HG03095 (cell line): ENCODE results near the gene STRADA.

Experiments
- ATAC-seq: cut with Tn5 transposase; IDR thresholded peaks from one replicate; pipeline ENCODE4 v1.9.1; 2021; ENCODE audit warnings: moderate library complexity; ENCODE audit not compliant: unreplicated experiment

The STRADA gene

GRCh38 chr17:63686138-63686685 is 55.4 kb downstream of the STRADA start:
- no peak for ATAC-seq

- no peak for ATAC-seq
Observed at GRCh38 chr17:63685578-63685977, 56.0 kb downstream of the STRADA start.

- no peak for ATAC-seq
Observed at GRCh38 chr17:63685041-63685440, 56.6 kb downstream of the STRADA start.

GRCh38 chr17:63682981-63683380 is 58.6 kb downstream of the STRADA start:
- ATAC-seq: no peak

GRCh38 chr17:63682441-63682840 is 59.2 kb downstream of the STRADA start:
- ATAC-seq: no peak

- no peak for ATAC-seq
Observed at GRCh38 chr17:63681530-63681929, 60.1 kb downstream of the STRADA start.

- ATAC-seq: no peak
Observed at GRCh38 chr17:63680700-63681099, 60.9 kb downstream of the STRADA start.

- ATAC-seq: no peak
Observed at GRCh38 chr17:63679214-63679613, 62.4 kb downstream of the STRADA start.

GRCh38 chr17:63676584-63676983 is 65.0 kb downstream of the STRADA start:
- no peak for ATAC-seq

GRCh38 chr17:63675607-63676546 is 65.7 kb downstream of the STRADA start:
- no peak for ATAC-seq

- ATAC-seq: no peak
Observed at GRCh38 chr17:63675231-63675606, 66.4 kb downstream of the STRADA start.

- ATAC-seq: no peak
Observed at GRCh38 chr17:63672856-63673255, 68.7 kb downstream of the STRADA start.

- ATAC-seq: no peak
Observed at GRCh38 chr17:63665527-63666214, 75.9 kb downstream of the STRADA start.

- ATAC-seq: no peak
Observed at GRCh38 chr17:63659850-63660249, 81.7 kb downstream of the STRADA start.

- no peak for ATAC-seq
Observed at GRCh38 chr17:63658366-63658765, 83.2 kb downstream of the STRADA start.

GRCh38 chr17:63657786-63658185 is 83.8 kb downstream of the STRADA start:
- no peak for ATAC-seq

GRCh38 chr17:63653050-63653449 is 88.5 kb downstream of the STRADA start:
- no peak for ATAC-seq
